GM23338 (cell line): Measurements from ENCODE around the gene RHBDL3.

Experiments
- CTCF ChIP-seq, 2 experiments: fragments of 200-600 bp in 1 of 2; sonication (generic) in 1 of 2; conservative IDR thresholded peaks; 2 replicates each; pipeline versions ENCODE4 v1.5.1 to v1.6.1; 2016 to 2017; ENCODE audit warnings: antibody characterized with exemption in 2 of 2, low read depth in 2 of 2, mild to moderate bottlenecking in 2 of 2, moderate library complexity in 1 of 2
- EZH2phosphoT487 ChIP-seq: fragments of 200-600 bp; sonication (generic); IDR thresholded peaks from one replicate; pipeline ENCODE4 v1.8.1; 2018; ENCODE audit warnings: antibody characterized with exemption; ENCODE audit not compliant: unreplicated experiment
- POLR2AphosphoS5 ChIP-seq: IDR thresholded peaks from 2 replicates; pipeline ENCODE4 v1.6.1; 2016; ENCODE audit warnings: antibody characterized with exemption, low read depth
- ZNF331 ChIP-seq: fragments of 250-450 bp; sonication (Bioruptor Pico); IDR thresholded peaks from 2 replicates; pipeline ENCODE4 v1.5.0; 2020; ENCODE audit warnings: low read depth, mild to moderate bottlenecking, moderate library complexity

DNA sequence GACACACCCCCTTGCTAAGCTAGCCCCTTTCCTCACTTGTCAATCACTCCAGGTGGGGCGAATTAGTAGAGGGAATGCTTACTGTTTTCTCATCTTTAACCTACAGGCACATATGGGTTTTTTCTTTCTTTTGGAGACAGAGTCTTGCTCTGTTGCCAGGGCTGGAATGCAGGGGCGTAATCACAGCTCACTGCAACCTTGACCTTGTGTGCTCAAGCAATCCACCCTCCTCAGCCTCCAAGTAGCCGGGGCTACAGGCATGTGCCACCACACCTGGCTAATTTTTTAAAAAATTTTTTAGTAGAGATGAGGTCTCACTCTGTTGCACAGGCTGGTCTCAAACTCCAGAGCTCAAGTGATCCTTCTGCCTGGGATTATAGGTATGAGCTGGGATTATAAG, 38.7 kb upstream of the RHBDL3 start:
- TF ChIP-seq CTCF (conservative IDR thresholded peaks at IDR 0.05; ENCODE audit: low read depth in 2 of 2) (no peak), POLR2AphosphoS5 (no peak), EZH2phosphoT487 (no peak), ZNF331 (no peak)
